ENCODE data around the gene SELENOK.
A peak's percentile ranks its signal among the peaks of the same experiment; 100 is the strongest.

- TF ChIP-seq CTCF (conservative IDR thresholded peaks at IDR 0.05) = peak; percentile 79
- no peak for TF ChIP-seq EZH2 (IDR thresholded peaks at IDR 0.05; ENCODE audit: low read depth)
Observed at GRCh38 chr3:53938645-53939044, 47.0 kb upstream of the SELENOK start.
